ENCODE measurements around the gene TBL1Y. TPM values are rescaled to one million over a fixed set of nuclear protein-coding genes. Genes with fewer than 3 reads are reported as not detected.
"Not testable (repeated sequence)": the region's sequence is repeated elsewhere in the genome, so short reads cannot be mapped to it uniquely, and the experiment has no call there.

Gene TBL1Y
- total and polyA plus RNA-seq, 3 donors from 2014 or later: 0.44 to 2.5 (median 2.0) TPM

- Histone ChIP-seq H3K27ac (no peak overlapping the region), H3K36me3 (ENCODE audit: low read depth, missing control alignments) (no peaks in the 10 kb centered on the region), H3K27me3 (no peaks in the 10 kb centered on the region), H3K4me1 (no peaks in the 10 kb centered on the region), H3K9me3 (no peaks in the 10 kb centered on the region), H3K4me3 (no peak overlapping the region)
- no peak for DNase-seq
- intact Hi-C loops (cut with DNase I; ENCODE audit: low total_unique reads): no loop called here
- no peak for TF ChIP-seq CTCF (IDR thresholded peaks at IDR 0.05)
- TF ChIP-seq POLR2A (IDR thresholded peaks at IDR 0.05): no peak
- 83 to 84% methylated on average over 5 of the region's 5 CpGs for WGBS, 2 donors
Measured at GRCh38 chrY:7056886-7057285, 146.4 kb downstream of the TBL1Y start.

- Histone ChIP-seq H3K9me3 (no peaks in the 10 kb centered on the region), H3K4me1 (no peaks in the 10 kb centered on the region), H3K27me3 (no peaks in the 10 kb centered on the region), H3K4me3 (no peak overlapping the region), H3K36me3 (ENCODE audit: low read depth, missing control alignments) (no peaks in the 10 kb centered on the region), H3K27ac (no peak overlapping the region)
- TF ChIP-seq POLR2A (IDR thresholded peaks at IDR 0.05): no peak
- no peak for TF ChIP-seq CTCF (IDR thresholded peaks at IDR 0.05)
- intact Hi-C loops (cut with DNase I; ENCODE audit: low total_unique reads): no loop called here
- DNase-seq: peak; percentile 14
Measured at GRCh38 chrY:7078725-7079124, 168.2 kb downstream of the TBL1Y start.

- H3K27me3 ChIP-seq; H3K36me3 ChIP-seq (ENCODE audit: low read depth, missing control alignments); DNase-seq; intact Hi-C loops (cut with DNase I; ENCODE audit: low total_unique reads); H3K9me3 ChIP-seq; H3K4me1 ChIP-seq; H3K4me3 ChIP-seq; H3K27ac ChIP-seq: not testable (repeated sequence)
- 80 to 88% methylated on average over 1 to 4 of the region's 4 CpGs for WGBS, 2 donors
Measured at GRCh38 chrY:7080548-7080947, 170.1 kb downstream of the TBL1Y start.

- no peaks in the 10 kb centered on the region for H3K9me3 ChIP-seq
- peak; percentile 81 for DNase-seq
- no peaks in the 10 kb centered on the region for H3K4me1 ChIP-seq
- 0 to 15% methylated on average over 4 to 10 of the region's 10 CpGs for WGBS, 2 donors
- intact Hi-C loops (cut with DNase I; ENCODE audit: low total_unique reads): no loop called here
- H3K36me3 ChIP-seq (ENCODE audit: low read depth, missing control alignments): no peaks in the 10 kb centered on the region
- no peaks in the 10 kb centered on the region for H3K27me3 ChIP-seq
- no peak overlapping the region for H3K27ac ChIP-seq
- no peak for TF ChIP-seq POLR2A (IDR thresholded peaks at IDR 0.05)
- peak; percentile 36 to 65 (median 50) for TF ChIP-seq CTCF (IDR thresholded peaks at IDR 0.05)
- no peak overlapping the region for H3K4me3 ChIP-seq
Measured at GRCh38 chrY:7085606-7086005, 175.1 kb downstream of the TBL1Y start.

GRCh38 chrY:7092836-7093235, 182.3 kb downstream of the TBL1Y start:
- no peak overlapping the region for H3K27ac ChIP-seq

More at GRCh38 chrY:7092836-7093235, 182.3 kb downstream of the TBL1Y start:
- no peak overlapping the region for H3K4me3 ChIP-seq
- 89% methylated on average over 1 of the region's 1 CpG; no CpG with 5 or more reads in 1 of the 2 donors for WGBS, 2 donors
- H3K9me3 ChIP-seq: no peaks in the 10 kb centered on the region
- no peaks in the 10 kb centered on the region for H3K4me1 ChIP-seq
- H3K36me3 ChIP-seq (ENCODE audit: low read depth, missing control alignments): no peaks in the 10 kb centered on the region
- peak; percentile 14 for DNase-seq
- H3K27me3 ChIP-seq: no peaks in the 10 kb centered on the region
- TF ChIP-seq CTCF (IDR thresholded peaks at IDR 0.05): no peak
- TF ChIP-seq POLR2A (IDR thresholded peaks at IDR 0.05): no peak
- intact Hi-C loops (cut with DNase I; ENCODE audit: low total_unique reads): no loop called here
